Vagina (tissue), 2 donors: ENCODE results near the gene ZNF827. TPM values are rescaled to one million over a fixed set of nuclear protein-coding genes. Genes with fewer than 3 reads are reported as not detected.
A peak's percentile ranks its signal among the peaks of the same experiment; 100 is the strongest.

Source experiments
- DNase-seq, 2 donors: peaks; one replicate each; pipeline ENCODE4 v3.0.0-alpha.2; 2017; ENCODE audit errors: extremely low spot score in 2 of 2
- H3K27ac ChIP-seq: fragments of 200-600 bp; sonication (generic); one replicate; pipeline ENCODE4 v1.5.1; 2019
- H3K27me3 ChIP-seq: fragments of 200-600 bp; sonication (generic); one replicate; pipeline ENCODE4 v1.5.1; 2019
- H3K36me3 ChIP-seq, 2 donors: fragments of 200-600 bp; sonication (generic); one replicate each; pipeline ENCODE4 v1.5.1; 2017 to 2019
- H3K4me1 ChIP-seq: fragments of 200-600 bp; sonication (generic); one replicate; pipeline ENCODE4 v1.5.1; 2019
- H3K4me3 ChIP-seq, 2 donors: fragments of 200-600 bp; sonication (generic); 1 replicate in 1 of 2; 2 replicates in 1 of 2; pipeline ENCODE4 v1.5.1; 2016 to 2019
- H3K9me3 ChIP-seq: fragments of 200-600 bp; sonication (generic); one replicate; pipeline ENCODE4 v1.5.1; 2019
- POLR2A ChIP-seq, 2 donors: fragments of 450-650 bp; IDR thresholded peaks; one replicate each; pipeline ENCODE4 v1.6.1; 2017; ENCODE audit warnings: antibody characterized with exemption in 2 of 2, mild to moderate bottlenecking in 2 of 2, moderate library complexity in 2 of 2
- POLR2AphosphoS5 ChIP-seq, 2 donors: sonication (generic); formaldehyde crosslinking; IDR thresholded peaks; one replicate each; pipeline ENCODE4 v1.9.0; 2017; ENCODE audit warnings: antibody characterized with exemption in 2 of 2, mild to moderate bottlenecking in 2 of 2, low read depth in 1 of 2; ENCODE audit not compliant: insufficient read depth in 1 of 2
- intact Hi-C: fragments of 100-400 bp; cut with DNase I; formaldehyde crosslinking; loops from one replicate; pipeline ENCODE4 v1.15.1; 2023
- total RNA-seq: library from RNA; depleted of rRNA; stranded (reverse); fragments of >200 nt; gene quantifications from one replicate; pipeline ENCODE4 v1.2.3, GENCODE V29; 2016
- TF ChIP-seq, protein P1 (sequence below), 3 experiments: fragments of 450-650 bp in 2 of 3; fragments of 200-600 bp in 1 of 3; sonication (generic) in 1 of 3; IDR thresholded peaks; one replicate each; pipeline ENCODE4 v1.5.1; 2017 to 2019; ENCODE audit warnings: antibody characterized with exemption in 3 of 3, mild to moderate bottlenecking in 2 of 3, moderate library complexity in 2 of 3

ZNF827 gene
- total RNA-seq, 1 donor from 2014 or later = 19.2 TPM

DNA sequence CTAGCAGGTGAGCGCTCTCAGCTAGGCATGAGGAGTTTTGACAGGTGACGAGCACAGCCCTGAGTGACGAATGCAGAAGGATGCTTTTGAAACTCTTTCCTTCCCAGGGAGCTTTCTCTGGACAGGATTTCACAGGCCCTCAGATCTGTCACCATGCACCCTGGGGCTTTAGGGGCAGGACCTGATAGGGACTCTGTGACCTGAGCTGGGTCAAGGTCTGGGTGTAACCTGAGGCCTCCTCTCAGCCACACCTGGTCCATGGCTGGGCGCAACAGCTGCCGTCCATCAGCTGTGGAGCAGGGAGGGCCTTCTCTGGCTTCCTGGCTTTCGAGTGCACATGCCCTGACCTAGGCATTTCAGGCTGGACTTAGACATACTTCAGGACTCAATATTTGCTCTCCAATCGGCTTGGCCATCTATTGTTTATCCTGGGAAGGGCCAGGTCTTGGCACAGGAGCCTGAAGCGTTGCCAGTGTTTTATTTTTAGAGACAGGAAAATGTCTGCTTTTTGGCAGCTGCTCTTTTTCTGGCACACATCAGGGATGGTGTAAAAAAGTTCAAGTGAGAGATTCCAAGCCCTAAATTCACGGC is 202.3 kb downstream of the ZNF827 start:
- Histone ChIP-seq H3K4me1 (peaks cover 38% of the 10 kb centered on the region), H3K27me3 (no peaks in the 10 kb centered on the region), H3K27ac (peak overlapping the region; percentile 92), H3K9me3 (no peaks in the 10 kb centered on the region), H3K4me3 (no peak overlapping the region), H3K36me3 (no peaks in the 10 kb centered on the region)
- intact Hi-C loops = loop anchor here (10.0 kb wide), 1 partner anchor 112 kb away; no protein-coding TSS in a partner anchor
- peak; percentile 31 to 71 for TF ChIP-seq POLR2AphosphoS5 (IDR thresholded peaks at IDR 0.05; ENCODE audit: insufficient read depth in 1 of 2, low read depth in 1 of 2)
- TF ChIP-seq POLR2A (IDR thresholded peaks at IDR 0.05) = no peak
- TF ChIP-seq, protein P1, sequence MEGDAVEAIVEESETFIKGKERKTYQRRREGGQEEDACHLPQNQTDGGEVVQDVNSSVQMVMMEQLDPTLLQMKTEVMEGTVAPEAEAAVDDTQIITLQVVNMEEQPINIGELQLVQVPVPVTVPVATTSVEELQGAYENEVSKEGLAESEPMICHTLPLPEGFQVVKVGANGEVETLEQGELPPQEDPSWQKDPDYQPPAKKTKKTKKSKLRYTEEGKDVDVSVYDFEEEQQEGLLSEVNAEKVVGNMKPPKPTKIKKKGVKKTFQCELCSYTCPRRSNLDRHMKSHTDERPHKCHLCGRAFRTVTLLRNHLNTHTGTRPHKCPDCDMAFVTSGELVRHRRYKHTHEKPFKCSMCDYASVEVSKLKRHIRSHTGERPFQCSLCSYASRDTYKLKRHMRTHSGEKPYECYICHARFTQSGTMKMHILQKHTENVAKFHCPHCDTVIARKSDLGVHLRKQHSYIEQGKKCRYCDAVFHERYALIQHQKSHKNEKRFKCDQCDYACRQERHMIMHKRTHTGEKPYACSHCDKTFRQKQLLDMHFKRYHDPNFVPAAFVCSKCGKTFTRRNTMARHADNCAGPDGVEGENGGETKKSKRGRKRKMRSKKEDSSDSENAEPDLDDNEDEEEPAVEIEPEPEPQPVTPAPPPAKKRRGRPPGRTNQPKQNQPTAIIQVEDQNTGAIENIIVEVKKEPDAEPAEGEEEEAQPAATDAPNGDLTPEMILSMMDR (IDR thresholded peaks at IDR 0.05) = no peak
- DNase-seq = no peak

DNA sequence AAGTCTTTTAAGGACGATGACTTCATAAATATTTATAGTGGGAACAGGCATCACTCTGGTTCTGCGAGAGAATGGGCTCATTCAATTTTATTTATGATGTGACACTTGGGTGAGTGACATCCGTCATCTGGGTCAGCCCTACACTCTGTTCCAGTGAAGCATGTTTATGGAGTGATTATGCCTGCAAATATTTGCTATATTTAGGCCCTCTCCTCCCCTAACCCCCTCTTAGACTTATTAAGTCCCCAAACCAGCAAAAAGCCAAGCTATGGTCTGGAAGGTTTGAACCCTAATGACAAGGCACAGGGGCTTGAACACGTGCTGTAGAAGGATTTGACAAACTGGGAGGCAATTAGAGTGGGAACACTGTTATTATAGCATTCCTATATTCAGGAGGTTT is 202.8 kb downstream of the ZNF827 start:
- no peak overlapping the region for H3K4me3 ChIP-seq
- no peak for DNase-seq
- intact Hi-C loops = loop anchor here (10.0 kb wide), 1 partner anchor 111 kb away; no protein-coding TSS in a partner anchor
- no peaks in the 10 kb centered on the region for H3K9me3 ChIP-seq
- peak overlapping the region; percentile 92 for H3K27ac ChIP-seq
- TF ChIP-seq POLR2AphosphoS5 (IDR thresholded peaks at IDR 0.05; ENCODE audit: insufficient read depth in 1 of 2, low read depth in 1 of 2) (no peak), POLR2A (IDR thresholded peaks at IDR 0.05) (no peak)
- TF ChIP-seq, protein P1 (IDR thresholded peaks at IDR 0.05) = no peak
- peaks cover 38% of the 10 kb centered on the region for H3K4me1 ChIP-seq
- H3K36me3 ChIP-seq = no peaks in the 10 kb centered on the region
- H3K27me3 ChIP-seq = no peaks in the 10 kb centered on the region

DNA sequence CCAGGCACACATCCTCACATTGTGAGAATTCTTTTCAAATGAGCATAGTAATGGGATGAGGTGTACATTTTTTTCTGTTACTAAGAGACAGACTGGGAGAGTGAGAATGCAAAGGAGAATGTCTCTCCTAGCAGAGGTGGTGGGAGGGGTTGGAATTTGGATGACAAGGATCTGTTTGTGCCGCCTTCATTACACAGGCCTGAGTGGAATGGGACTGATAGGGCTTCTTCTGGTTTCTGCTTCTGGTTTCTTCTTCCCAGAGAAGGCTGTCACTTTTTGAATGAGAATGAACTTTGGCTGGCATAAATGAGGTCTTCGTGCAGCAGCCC is 203.3 kb downstream of the ZNF827 start:
- Histone ChIP-seq H3K27me3 (no peaks in the 10 kb centered on the region), H3K36me3 (no peaks in the 10 kb centered on the region), H3K9me3 (no peaks in the 10 kb centered on the region), H3K4me1 (peaks cover 38% of the 10 kb centered on the region), H3K4me3 (no peak overlapping the region), H3K27ac (peak overlapping the region; percentile 92)
- no peak for DNase-seq
- intact Hi-C loops = loop anchor here (10.0 kb wide), 1 partner anchor 111 kb away; no protein-coding TSS in a partner anchor
- TF ChIP-seq, protein P1 (IDR thresholded peaks at IDR 0.05) = no peak
- TF ChIP-seq POLR2AphosphoS5 (IDR thresholded peaks at IDR 0.05; ENCODE audit: insufficient read depth in 1 of 2, low read depth in 1 of 2) (no peak), POLR2A (IDR thresholded peaks at IDR 0.05) (no peak)

DNA sequence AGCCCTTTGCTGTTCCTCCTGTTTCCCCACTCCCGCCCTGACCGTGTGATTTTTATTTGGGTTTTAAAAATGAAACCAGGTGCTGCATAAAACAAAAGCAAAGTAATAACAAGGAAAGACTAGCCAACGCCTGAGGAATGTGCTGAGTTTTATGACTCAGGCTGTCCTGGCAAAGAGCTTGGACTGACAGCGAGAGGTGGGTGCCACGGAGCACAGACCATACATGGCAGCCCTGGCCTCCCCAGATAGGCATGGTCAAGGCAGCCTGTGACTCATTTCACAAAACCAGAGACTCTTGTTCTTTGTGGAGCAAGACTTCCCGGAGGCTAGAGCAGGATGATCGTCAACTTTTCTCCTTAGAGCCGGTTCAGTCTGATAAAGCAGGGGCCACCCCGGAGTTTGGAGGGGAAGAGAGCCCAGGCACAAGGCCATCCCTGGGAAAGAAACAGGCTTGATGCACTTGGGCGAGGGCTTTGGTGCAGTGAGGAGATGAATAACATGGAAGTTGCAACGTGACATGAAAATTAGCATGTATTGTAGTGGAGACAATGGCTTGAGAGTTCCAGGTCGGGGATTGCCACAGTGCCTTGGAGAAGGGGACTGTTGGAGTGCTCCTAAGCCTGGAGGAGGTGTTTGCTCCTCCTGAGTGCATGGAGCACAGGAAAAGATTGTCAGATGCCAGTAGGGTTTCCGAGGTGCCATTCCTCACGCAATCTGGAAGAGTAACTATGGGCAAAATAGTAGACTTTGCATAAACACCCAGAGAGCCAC is 203.9 kb downstream of the ZNF827 start:
- intact Hi-C loops = loop anchor here (5.0 to 10.0 kb wide), 2 partner anchors 110 to 203 kb away; partner anchors contain the start of gene ZNF827
- TF ChIP-seq, protein P1 (IDR thresholded peaks at IDR 0.05) = no peak
- TF ChIP-seq POLR2AphosphoS5 (IDR thresholded peaks at IDR 0.05; ENCODE audit: insufficient read depth in 1 of 2, low read depth in 1 of 2) = peak; percentile 70
- peak overlapping the region; percentile 92 for H3K27ac ChIP-seq
- H3K36me3 ChIP-seq = no peaks in the 10 kb centered on the region
- no peak for DNase-seq
- H3K4me1 ChIP-seq = peaks cover 38% of the 10 kb centered on the region
- no peaks in the 10 kb centered on the region for H3K27me3 ChIP-seq
- no peaks in the 10 kb centered on the region for H3K9me3 ChIP-seq
- H3K4me3 ChIP-seq = peak overlapping the region; percentile 11 to 75

DNA sequence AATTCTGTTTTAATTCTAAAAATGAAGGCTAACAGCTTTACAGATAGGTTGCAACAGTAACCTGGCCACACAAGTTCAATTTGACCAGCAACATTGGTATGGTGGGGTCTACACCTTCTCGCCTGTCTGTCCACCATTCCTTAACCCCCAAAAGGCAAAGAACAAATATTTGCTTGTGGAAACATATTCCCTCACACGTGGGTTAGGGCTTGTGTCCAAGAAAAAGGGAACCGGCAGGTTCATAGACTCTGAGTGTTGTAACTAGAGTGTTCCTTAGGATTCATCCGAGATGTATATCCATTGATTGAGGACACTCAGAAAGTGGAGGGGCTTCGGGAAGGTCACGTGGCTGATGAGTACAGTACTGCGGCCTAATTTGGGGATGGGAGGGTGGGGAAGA is 204.6 kb downstream of the ZNF827 start:
- TF ChIP-seq, protein P1 (IDR thresholded peaks at IDR 0.05) = no peak
- TF ChIP-seq POLR2AphosphoS5 (IDR thresholded peaks at IDR 0.05; ENCODE audit: insufficient read depth in 1 of 2, low read depth in 1 of 2) (no peak), POLR2A (IDR thresholded peaks at IDR 0.05) (no peak)
- intact Hi-C loops = loop anchor here (5.0 to 10.0 kb wide), 2 partner anchors 109 to 203 kb away; partner anchors contain the start of gene ZNF827
- H3K27ac ChIP-seq = peak overlapping the region; percentile 92
- H3K4me1 ChIP-seq = peaks cover 38% of the 10 kb centered on the region
- DNase-seq = no peak
- H3K9me3 ChIP-seq = no peaks in the 10 kb centered on the region
- H3K27me3 ChIP-seq = no peaks in the 10 kb centered on the region
- no peaks in the 10 kb centered on the region for H3K36me3 ChIP-seq
- H3K4me3 ChIP-seq = peak overlapping the region; percentile 60 to 75
